NB4 (cell line): ENCODE results near the gene DUOXA2.
"Not testable (repeated sequence)": the region's sequence is repeated elsewhere in the genome, so short reads cannot be mapped to it uniquely, and the experiment has no call there.

ENCODE experiments used
- DNase-seq: peaks from one replicate; pipeline ENCODE4 v3.0.0; 2010; ENCODE audit warnings: low read depth
- H3K4me3 ChIP-seq: one replicate; pipeline ENCODE4 v1.5.1; 2011; ENCODE audit warnings: mild to moderate bottlenecking, low read depth, low read length, moderate library complexity
- MYC ChIP-seq: IDR thresholded peaks from 2 replicates; pipeline ENCODE4 v1.6.1; 2011; ENCODE audit warnings: low read depth, low read length
- POLR2A ChIP-seq: IDR thresholded peaks from 2 replicates; pipeline ENCODE4 v1.6.1; 2011; ENCODE audit warnings: mild to moderate bottlenecking; ENCODE audit not compliant: insufficient read length; ENCODE audit errors: extremely low read depth
- TF ChIP-seq, protein P1 (sequence below): IDR thresholded peaks from 2 replicates; pipeline ENCODE4 v1.6.1; 2011; ENCODE audit warnings: low read depth, low read length
- TF ChIP-seq, protein P2 (sequence below): IDR thresholded peaks from one replicate; pipeline ENCODE4 v1.5.1; 2012; ENCODE audit warnings: low read depth, low read length

The DUOXA2 gene

DNA sequence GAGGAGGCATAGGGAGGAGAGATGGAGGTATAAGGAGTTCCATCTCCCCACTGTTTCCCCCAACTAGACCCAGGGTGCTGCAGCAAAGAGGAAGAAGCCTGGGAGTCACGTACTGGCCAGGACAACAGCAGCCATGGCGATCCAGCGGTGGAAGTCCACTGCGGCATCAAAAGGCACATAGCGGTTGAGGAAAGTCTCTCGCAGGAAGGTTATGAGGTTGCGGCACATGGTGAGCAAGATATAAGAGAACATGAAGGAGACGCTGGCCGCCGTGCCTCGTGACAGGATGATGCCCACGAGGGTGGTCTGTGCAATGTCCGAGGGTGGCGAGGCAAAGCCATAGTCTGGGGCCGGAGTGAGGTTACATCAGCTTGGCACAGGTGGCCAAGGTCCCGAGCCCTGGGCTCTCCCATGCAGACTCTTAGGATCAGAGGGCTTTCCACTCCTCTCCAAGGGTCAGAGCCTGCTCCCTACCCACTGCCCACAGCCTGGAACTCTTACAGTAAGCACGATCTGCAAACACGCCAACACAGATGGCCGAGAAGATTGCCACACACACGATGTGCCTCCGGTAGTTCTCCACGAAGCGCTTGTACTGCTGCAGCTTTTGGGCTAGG is 14.5 kb upstream of the DUOXA2 start:
- no peak for DNase-seq
- TF ChIP-seq MYC (no peak), POLR2A (no peak)
- TF ChIP-seq, protein P1, sequence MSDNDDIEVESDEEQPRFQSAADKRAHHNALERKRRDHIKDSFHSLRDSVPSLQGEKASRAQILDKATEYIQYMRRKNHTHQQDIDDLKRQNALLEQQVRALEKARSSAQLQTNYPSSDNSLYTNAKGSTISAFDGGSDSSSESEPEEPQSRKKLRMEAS = no peak
- TF ChIP-seq, protein P2, sequence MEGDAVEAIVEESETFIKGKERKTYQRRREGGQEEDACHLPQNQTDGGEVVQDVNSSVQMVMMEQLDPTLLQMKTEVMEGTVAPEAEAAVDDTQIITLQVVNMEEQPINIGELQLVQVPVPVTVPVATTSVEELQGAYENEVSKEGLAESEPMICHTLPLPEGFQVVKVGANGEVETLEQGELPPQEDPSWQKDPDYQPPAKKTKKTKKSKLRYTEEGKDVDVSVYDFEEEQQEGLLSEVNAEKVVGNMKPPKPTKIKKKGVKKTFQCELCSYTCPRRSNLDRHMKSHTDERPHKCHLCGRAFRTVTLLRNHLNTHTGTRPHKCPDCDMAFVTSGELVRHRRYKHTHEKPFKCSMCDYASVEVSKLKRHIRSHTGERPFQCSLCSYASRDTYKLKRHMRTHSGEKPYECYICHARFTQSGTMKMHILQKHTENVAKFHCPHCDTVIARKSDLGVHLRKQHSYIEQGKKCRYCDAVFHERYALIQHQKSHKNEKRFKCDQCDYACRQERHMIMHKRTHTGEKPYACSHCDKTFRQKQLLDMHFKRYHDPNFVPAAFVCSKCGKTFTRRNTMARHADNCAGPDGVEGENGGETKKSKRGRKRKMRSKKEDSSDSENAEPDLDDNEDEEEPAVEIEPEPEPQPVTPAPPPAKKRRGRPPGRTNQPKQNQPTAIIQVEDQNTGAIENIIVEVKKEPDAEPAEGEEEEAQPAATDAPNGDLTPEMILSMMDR = no peak
- no peak overlapping the region for H3K4me3 ChIP-seq

DNA sequence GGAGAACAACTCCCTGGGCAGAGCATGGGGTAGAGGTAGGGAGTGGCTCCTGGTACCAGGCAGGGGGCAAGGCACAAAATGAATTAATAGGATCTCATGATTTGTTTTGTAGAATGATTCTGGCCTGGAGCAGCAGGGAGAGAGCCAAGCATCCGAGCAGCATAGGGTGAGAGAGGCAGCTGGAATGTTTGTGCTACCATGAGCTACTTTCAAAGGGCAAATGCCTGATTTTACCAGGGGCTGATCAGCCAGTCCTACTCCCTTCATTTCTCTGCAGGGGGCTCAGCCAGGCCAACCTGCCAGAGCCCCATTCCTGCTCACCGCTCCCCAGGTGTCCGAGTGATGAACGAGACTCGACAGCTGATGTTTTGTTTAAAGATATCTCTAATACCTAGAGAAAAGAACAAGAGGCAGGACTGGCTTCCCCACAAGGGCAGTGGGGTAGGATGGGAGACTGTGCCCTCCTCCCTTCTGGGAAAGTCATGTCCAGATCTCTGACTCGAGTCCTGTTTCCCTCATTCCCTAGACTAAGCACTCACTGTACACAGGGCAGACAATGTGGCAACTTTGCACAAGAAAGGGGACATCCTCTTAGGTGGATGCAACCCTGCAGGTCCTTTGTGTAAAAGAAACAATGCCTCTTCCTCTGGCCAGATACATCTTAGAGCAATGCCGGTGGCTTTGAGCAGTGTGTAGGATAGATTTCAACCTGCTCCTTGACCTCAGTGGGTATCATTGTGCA is 13.1 kb upstream of the DUOXA2 start:
- DNase-seq = no peak
- TF ChIP-seq POLR2A (no peak), MYC (no peak)
- TF ChIP-seq, protein P2 = no peak
- TF ChIP-seq, protein P1 = no peak
- no peak overlapping the region for H3K4me3 ChIP-seq

DNA sequence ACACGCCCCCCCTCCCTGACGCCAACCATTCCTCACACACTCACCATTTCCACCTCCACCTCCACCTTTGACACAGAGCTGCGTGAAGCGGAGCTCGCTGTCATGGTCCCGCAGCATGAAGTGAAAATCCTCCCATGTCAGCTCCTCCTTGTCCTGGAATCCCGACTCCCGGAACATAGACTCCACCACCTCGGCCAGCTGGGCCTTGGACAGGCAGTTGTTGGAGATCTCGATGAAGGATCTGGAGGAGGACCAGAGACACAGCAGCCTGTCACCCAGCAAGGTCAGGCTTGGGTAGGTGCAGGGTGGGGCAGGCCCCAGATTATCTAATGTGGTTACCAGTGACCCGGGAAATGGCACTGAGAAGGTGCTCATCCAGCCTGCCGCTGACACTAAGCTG is 12.4 kb upstream of the DUOXA2 start:
- no peak overlapping the region for H3K4me3 ChIP-seq
- no peak for DNase-seq
- TF ChIP-seq MYC = no peak
- no peak for TF ChIP-seq POLR2A
- TF ChIP-seq, protein P1 = no peak
- TF ChIP-seq, protein P2 = no peak

DNA sequence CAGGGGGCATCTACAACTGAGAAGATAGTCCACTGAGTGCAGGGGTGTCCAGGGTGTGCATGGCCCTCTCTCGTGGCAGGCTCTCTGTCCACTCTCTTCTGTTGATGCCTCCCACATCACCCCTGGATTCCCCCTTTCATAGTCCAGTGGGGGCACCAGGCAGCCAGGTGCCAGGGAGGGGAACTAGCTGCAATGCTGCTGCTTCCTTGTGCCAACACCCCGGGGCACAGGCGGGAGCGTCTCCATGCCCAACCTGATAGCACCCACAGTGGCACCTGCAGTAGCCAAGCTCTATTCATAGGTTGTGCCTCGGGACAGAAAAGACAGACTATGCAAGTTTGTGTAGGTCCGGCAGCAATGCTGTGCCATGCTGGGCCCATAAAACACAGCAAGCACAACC is 11.9 kb upstream of the DUOXA2 start:
- DNase-seq = no peak
- TF ChIP-seq MYC (no peak), POLR2A (no peak)
- TF ChIP-seq, protein P1 = no peak

DNA sequence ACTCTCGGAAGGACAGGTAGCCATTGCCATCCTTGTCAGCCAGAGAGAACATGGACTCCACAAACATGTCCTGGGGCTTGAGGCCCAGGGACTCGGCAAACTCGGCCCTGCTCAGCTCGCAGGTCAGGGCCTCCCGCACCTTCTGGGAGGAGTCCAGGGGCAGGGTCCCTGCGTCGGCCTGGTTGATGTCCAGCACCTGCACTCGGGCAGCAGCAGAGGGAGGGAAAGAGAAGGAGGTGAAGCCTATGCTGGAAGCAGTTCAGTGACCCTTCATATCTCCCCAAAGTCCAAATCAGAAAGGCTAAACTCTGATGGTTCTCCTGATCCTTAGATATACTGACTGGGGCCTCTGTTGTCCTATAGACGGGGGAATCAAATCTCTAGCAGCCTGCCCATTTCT is 10.0 kb upstream of the DUOXA2 start:
- H3K4me3 ChIP-seq = not testable (repeated sequence)

More for the DNA sequence above, 11.9 kb upstream of the DUOXA2 start:
- H3K4me3 ChIP-seq = no peak overlapping the region

DNA sequence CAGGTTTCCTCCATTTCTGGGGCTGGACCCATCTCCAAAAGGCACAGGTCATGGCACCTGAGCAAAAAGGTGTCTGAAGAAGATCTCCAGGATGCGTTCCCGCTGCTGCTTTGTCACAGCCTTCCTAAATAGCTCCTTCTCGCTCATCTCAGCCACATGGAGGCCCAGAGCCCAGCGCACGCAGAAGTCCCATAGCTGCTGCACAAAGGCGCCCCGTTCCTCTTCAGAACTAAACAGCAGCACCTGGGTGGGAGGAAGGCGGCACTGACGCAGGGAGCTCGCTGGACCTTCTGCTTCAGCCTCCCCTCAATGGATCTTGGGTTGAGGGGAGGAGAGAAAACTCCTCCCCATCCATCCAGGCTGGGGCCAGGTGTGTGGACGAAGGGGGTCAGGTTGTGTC is 8.5 kb upstream of the DUOXA2 start:
- TF ChIP-seq POLR2A (no peak), MYC (no peak)
- TF ChIP-seq, protein P2 = no peak
- TF ChIP-seq, protein P1 = no peak
- H3K4me3 ChIP-seq = no peak overlapping the region
- DNase-seq = no peak

More for the DNA sequence above, 10.0 kb upstream of the DUOXA2 start:
- DNase-seq = not testable (repeated sequence)
